Fibroblast of gingiva (primary cell): ENCODE data around the gene PSMD1.
"Not testable (repeated sequence)": the region's sequence is repeated elsewhere in the genome, so short reads cannot be mapped to it uniquely, and the experiment has no call there.

Experiments used
- DNase-seq: peaks from one replicate; pipeline ENCODE4 v3.0.0-alpha.2; 2011; ENCODE audit warnings: low read depth

PSMD1 gene

GRCh38 chr2:231056453-231057416 is at the start of gene PSMD1:
Gene PSMD1, plus strand, starts transcription at chr2:231056867. Its CDS starts 159 bp downstream, at chr2:231057026.
- peak; percentile 92 for DNase-seq

- no peak for DNase-seq
Measured at GRCh38 chr2:231007286-231008098, 49.2 kb upstream of the PSMD1 start.

DNA sequence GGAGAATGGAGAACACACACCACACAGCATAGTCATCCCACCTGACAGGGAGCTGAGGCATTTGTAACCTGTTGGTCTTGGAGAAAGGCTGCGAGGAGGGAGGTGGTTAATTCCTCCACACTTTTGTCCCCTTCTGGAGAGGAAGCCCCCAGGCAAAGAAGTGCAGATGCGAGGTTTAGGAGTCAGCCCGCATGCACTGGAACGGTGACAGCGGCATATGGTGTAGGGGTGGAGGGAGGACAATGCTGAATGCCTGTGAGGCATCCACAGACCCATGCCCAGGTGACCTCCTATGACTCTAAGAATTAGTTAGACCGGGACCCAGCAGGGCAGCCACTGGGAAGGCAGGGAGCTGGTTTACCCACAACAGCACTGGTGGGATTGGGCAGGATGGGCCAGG is 48.5 kb upstream of the PSMD1 start:
- no peak for DNase-seq

GRCh38 chr2:231009236-231009919 is 47.3 kb upstream of the PSMD1 start:
- no peak for DNase-seq

DNA sequence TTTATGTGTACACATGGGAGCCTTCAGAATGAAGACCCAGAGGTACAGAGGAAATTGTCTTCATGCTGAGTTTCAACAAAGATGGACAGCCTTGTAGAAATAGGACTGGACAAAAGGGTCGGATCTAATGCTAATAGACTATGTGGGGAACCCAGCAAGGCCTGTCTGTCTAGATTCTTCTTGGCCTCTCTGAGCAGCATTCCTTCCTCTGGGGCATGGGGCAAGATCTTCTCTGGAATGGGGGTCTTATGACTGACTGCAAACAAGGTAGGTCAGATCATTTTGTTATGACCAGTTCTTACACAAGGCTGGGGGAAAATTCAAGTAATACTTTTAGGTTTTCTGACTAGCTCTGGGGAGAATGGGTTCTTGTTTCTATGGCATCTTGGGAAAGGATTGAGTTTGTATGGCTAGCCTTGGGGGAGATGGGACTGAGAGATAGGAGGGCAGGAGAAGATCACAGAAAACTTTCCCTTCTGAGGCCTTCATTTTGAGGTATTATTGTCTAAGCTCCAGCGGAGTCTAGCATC is 46.4 kb upstream of the PSMD1 start:
- no peak for DNase-seq

- no peak for DNase-seq
Measured at GRCh38 chr2:231011526-231011925, 45.1 kb upstream of the PSMD1 start.

DNA sequence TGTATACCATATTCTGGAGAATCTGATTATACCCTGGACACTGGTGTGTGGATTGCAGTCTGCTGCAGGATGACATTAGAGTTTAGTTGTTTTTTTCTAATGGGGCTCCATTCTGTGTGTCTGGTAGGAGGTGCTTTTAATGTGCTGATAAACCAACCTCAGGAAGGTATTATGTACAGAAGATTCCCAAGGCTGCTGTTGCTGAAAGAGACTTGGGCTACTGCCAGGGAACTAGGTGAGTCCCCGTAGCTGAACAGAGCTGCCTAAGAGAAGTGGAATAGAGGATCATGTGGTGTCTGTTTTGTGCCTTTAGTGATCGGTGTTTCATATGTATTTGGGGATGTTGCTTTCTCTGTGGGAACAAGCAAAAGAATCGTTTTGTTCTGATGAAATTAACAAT is 44.2 kb upstream of the PSMD1 start:
- DNase-seq: no peak

DNA sequence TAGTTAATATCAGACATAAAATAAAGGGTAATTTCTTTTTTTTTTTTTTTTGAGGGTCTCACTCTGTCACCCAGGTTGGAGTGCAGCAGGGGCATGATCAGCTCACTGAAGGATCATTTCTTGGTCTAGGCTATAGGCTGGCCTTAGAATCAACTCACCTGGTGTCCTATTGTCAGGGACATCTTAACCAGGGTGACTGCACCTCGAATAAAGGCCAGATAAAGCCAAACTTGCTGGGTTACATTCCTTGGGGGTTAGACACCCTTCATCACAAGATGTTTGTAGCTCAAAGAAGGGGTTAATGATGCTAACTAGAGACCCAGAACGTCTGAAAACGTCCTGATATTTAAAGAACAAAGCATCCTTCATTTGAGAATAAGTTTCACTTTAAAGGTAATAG is 42.8 kb upstream of the PSMD1 start:
- DNase-seq: no peak

DNA sequence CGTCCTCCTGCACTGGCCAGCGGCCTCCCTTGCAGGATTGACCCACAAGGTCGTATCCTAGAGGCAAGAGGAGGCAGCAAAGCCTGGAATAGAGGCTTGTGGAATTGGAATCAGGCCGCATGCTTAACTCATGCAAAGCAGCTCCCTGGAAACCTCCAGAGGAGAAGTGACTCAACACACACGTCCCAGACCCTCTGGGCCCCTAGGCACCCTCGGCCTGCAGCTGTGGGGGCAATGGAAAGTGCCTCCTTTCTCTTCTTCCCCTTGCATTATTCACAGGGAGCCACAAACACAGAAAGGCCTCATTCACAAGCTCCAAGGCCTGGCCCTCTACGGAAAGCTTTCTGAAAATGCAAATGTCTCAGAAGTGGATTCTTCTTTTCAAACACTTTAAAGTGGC is 41.2 kb upstream of the PSMD1 start:
- no peak for DNase-seq

DNA sequence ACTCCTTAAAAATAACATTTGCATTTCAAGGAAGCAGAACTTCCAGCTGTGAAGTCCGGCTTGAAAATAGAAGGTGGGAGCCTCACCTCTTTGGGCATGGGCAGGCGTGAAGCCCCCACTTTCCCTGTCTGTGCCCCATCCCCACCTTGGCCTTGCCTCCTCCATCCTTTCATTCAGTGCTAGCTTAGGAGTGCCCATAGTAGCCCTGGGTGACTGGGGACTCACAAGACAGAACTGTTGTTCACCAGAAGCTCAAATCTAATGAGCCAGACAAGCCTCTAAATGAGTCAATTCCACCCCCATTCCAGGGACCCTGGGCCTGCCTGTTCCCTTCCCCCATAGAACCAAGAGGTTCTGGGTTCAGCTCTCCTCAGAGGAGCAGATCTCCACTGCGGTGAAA is 40.7 kb upstream of the PSMD1 start:
- DNase-seq: no peak

DNA sequence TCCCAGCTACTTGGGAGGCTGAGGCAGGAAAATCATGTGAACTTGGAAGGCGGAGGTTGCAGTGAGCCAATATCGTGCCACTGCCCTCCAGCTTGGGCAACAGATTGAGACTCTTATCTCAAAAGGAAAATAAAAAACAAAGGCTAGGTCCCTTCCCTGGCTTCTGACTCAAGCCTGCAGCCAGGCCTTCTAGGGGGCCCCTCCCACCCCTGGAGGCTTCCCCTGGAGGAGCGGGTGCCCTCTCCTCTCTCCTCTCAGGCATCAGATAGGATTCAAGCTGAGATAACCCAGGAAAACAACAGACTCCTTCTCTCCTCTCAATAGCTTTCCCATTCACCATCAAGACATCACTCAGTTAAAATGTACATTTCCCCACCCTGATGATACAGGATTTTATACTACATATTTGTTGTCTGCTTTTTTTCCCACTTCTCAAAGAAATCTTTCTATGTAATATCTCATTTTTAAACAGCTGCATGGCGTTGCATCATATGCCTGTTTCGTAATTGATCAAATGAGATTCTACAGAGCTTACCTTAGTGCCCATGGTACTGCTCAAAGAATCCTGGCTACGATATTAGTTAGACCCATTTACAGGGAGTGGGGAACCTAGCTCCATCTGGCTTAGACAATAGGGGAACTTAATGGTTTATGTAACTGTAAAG is 40.0 kb upstream of the PSMD1 start:
- no peak for DNase-seq

DNA sequence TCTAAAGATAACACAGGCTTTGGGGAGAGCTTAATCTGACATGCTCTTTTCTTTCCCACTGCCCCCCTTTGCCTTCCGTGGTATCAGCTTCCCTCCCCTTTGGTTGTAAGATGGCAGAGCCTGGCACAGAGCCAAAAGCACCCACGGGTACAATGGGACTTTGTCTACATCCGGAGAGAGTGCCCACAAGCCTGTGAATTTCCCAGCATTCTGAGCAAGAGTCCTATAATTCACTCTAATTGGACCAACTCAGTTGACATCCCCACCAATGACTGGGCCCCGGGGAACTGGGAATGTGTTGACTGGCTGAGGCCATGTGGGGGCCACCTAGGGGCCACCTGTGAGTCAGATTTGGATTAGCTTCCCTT is 39.5 kb upstream of the PSMD1 start:
- no peak for DNase-seq

DNA sequence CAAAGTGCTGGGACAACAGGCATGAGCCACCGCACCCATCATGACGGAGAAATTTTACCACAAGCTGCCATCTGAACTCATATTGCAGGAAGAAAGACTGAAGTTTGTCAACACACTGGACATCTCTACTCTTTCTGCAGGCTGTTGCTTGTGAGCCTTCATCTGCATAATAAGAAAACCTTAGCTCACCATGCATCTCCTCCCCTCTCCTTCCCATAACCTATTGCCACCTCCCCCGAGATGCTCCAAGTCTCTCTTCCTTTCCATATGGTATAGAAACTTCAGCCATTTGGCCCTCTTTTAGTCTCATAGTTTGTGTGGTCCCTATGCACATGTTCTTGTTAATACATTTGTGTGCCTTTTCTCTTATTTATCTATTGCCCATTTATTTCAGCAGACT is 38.5 kb upstream of the PSMD1 start:
- no peak for DNase-seq

- DNase-seq: not testable (repeated sequence)
Measured at GRCh38 chr2:231025059-231025458, 31.6 kb upstream of the PSMD1 start.

GRCh38 chr2:231028889-231029288 is 27.8 kb upstream of the PSMD1 start:
- no peak for DNase-seq

- no peak for DNase-seq
Measured at GRCh38 chr2:231029563-231029962, 27.1 kb upstream of the PSMD1 start.

GRCh38 chr2:231030725-231031124 is 25.9 kb upstream of the PSMD1 start:
- no peak for DNase-seq

DNA sequence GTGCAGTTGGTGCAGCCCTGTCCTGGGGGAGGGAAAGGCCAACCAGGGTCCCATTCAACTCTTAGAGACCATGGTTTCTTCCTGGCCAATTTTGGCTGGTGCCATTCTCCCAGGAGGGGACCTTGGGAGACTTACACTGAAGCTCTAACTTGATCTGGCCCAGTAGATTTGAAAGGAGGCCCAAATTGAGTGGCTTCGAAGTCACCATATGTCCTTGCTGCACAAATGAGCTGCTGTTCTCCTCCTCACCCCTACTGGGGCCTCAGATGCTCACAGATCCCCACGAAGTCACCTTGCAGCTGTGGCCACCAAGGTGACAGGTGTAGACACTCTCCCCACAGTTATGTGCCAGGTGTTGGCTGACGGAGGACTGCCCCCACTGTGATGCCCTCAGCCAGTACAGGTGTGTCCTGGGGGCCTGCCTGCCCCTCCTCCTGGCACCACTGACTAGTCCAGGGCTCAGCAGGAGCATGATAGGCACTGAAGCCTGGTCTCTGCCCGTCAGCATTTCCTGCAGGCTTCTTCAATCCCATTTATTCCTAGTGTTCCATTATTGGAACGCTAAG is 24.0 kb upstream of the PSMD1 start:
- DNase-seq: no peak

- no peak for DNase-seq
Measured at GRCh38 chr2:231033147-231034132, 23.2 kb upstream of the PSMD1 start.

DNA sequence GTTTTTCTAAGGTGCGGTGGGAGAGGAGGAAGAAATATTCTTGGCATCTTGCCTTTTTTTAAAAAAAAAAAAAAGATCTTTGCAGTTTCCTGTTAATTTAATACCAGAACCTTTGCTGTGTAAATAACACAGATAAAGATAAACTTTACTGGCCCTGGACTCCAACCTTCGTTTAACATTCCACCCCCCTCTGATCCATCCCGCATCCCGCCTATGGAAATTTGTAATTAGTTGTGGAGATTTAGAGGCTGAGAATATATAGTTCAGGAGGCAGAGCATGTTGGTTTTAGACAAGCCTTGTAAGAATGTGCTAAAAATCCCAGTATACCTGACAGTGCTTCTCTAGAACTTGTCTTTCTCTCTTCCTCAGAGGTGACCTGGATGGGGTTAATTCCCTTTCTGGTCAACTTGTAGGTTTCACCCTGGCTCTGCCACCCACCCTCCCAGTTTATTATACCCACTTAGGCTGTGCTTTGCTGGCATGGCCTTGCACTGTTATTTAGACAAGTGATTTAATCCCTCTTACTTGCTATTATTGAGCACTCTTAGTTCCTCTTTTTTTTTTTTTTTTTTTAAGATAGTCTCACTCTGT is 22.3 kb upstream of the PSMD1 start:
- no peak for DNase-seq
